ENCODE measurements around the gene PHETA2. TPM values are rescaled to one million over a fixed set of nuclear protein-coding genes. Genes with fewer than 3 reads are reported as not detected.

PHETA2 gene
- total and polyA plus RNA-seq, 2 of the 8 experiments (the other 6 are each of a cell fraction or from before 2014, with no cell fraction given) = 7.4 to 7.6 TPM

GRCh38 chr22:42090596-42091454, 16.8 kb downstream of the PHETA2 start, which contains the start of gene NDUFA6 (continued):
- TF ChIP-seq FOSL1 (IDR thresholded peaks at IDR 0.05; ENCODE audit: insufficient read depth, low read depth, low read length) = no peak
- TF ChIP-seq JUN (IDR thresholded peaks at IDR 0.05; ENCODE audit: low read depth, low read length) = no peak
- 0 out of 2 replicates have a peak, but pooled peaks have one; percentile 17 for TF ChIP-seq SRF (IDR thresholded peaks at IDR 0.05; ENCODE audit: low read depth, low read length)
- TF ChIP-seq SAP30 (IDR thresholded peaks at IDR 0.05; ENCODE audit: insufficient read depth, insufficient replicate concordance, low read length) = no peak
- peak; percentile 69 to 76 for TF ChIP-seq RAD21 (IDR thresholded peaks at IDR 0.05 in 1 of 2, conservative IDR thresholded peaks at IDR 0.05 in 1 of 2; ENCODE audit: low read depth in 2 of 2, low read length in 2 of 2)
- peak; percentile 10 for TF ChIP-seq NANOG (IDR thresholded peaks at IDR 0.05; ENCODE audit: insufficient read depth, low read depth, low read length, poor library complexity, severe bottlenecking)
- TF ChIP-seq ASH2L (IDR thresholded peaks at IDR 0.05; ENCODE audit: low read length) = peak; percentile 90
- TF ChIP-seq CTBP2 (IDR thresholded peaks at IDR 0.05; ENCODE audit: borderline replicate concordance, insufficient read depth, insufficient read length, low read length) = peak; percentile 33
- no peak for TF ChIP-seq EZH2 (IDR thresholded peaks at IDR 0.05; ENCODE audit: low read depth, low read length, severe bottlenecking)
- TF ChIP-seq HDAC2 (IDR thresholded peaks at IDR 0.05; ENCODE audit: borderline replicate concordance in 1 of 2, low read depth in 2 of 2, low read length in 2 of 2) = no peak
- peak; percentile 85; the same call in 1 of the 2 replicates for TF ChIP-seq SP1 (IDR thresholded peaks at IDR 0.05; ENCODE audit: low read depth, low read length)
- peak; percentile 63 for TF ChIP-seq TAF7 (optimal IDR thresholded peaks at IDR 0.05; ENCODE audit: borderline replicate concordance, low read depth, low read length)
- no peak for TF ChIP-seq BCL11A (IDR thresholded peaks at IDR 0.05; ENCODE audit: low read depth in 2 of 2, low read length in 2 of 2)
- TF ChIP-seq, protein P1, sequence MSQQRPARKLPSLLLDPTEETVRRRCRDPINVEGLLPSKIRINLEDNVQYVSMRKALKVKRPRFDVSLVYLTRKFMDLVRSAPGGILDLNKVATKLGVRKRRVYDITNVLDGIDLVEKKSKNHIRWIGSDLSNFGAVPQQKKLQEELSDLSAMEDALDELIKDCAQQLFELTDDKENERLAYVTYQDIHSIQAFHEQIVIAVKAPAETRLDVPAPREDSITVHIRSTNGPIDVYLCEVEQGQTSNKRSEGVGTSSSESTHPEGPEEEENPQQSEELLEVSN (IDR thresholded peaks at IDR 0.05) = peak; percentile 58; the same call in 1 of the 2 replicates
- TF ChIP-seq TCF12 (IDR thresholded peaks at IDR 0.05; ENCODE audit: low read depth, low read length) = peak; percentile 68; the same call in 1 of the 2 replicates
- 0 out of 3 replicates have a peak, but pooled peaks of 1 of the 2 experiments have one; percentile 24 for TF ChIP-seq EP300 (IDR thresholded peaks at IDR 0.05; ENCODE audit: borderline replicate concordance in 1 of 2, low read depth in 2 of 2, low read length in 2 of 2)
- peak; percentile 94 for TF ChIP-seq YY1 (IDR thresholded peaks at IDR 0.05; ENCODE audit: low read depth, low read length)

Data from H1 (cell line).